Measurements from ENCODE around the gene PPP1R12A. TPM values are rescaled to one million over a fixed set of nuclear protein-coding genes. Genes with fewer than 3 reads are reported as not detected.

The PPP1R12A gene
- total and polyA plus RNA-seq, 12 donors = 11.5 to 73.5 (median 58.6) TPM

- intact Hi-C loops (cut with DNase I) = no loop called here
- no peaks in the 10 kb centered on the region for H3K27me3 ChIP-seq
- ATAC-seq (no peak), DNase-seq (no peak)
- H3K9me3 ChIP-seq = peaks cover 0 to 13% (median 0%) of the 10 kb centered on the region in 11 donors
- no peak overlapping the region for H3K4me3 ChIP-seq
- TF ChIP-seq CTCF (IDR thresholded peaks at IDR 0.05) = no peak
- H3K4me1 ChIP-seq = peaks cover 0 to 66% (median 40%) of the 10 kb centered on the region in 9 donors
- peaks cover 0 to 28% (median 0%) of the 10 kb centered on the region in 9 donors for H3K36me3 ChIP-seq
- 95 to 97% methylated on average over 5 of the region's 5 CpGs for WGBS, 2 donors
- H3K27ac ChIP-seq = no peak overlapping the region
Measured at GRCh38 chr12:79837575-79837974, 97.3 kb downstream of the PPP1R12A start.

GRCh38 chr12:79835377-79835843 is 99.5 kb downstream of the PPP1R12A start:
- Histone ChIP-seq H3K4me1 (peaks cover 0 to 69% (median 36%) of the 10 kb centered on the region in 9 donors), H3K4me3 (no peak overlapping the region), H3K9me3 (peaks cover 0 to 13% (median 0%) of the 10 kb centered on the region in 11 donors), H3K27ac (peak overlapping the region in 1 of 10 donors; percentile 18), H3K36me3 (peaks cover 0 to 47% (median 8%) of the 10 kb centered on the region in 9 donors), H3K27me3 (no peaks in the 10 kb centered on the region)
- ATAC-seq (peak in 4 of 8 donors; percentile 19 to 75 (median 51)), DNase-seq (no peak)
- intact Hi-C loops (cut with DNase I) = no loop called here
- no peak for TF ChIP-seq CTCF (IDR thresholded peaks at IDR 0.05)
- WGBS, 2 donors = 59 to 74% methylated on average over 2 of the region's 2 CpGs

- peaks cover 0 to 69% (median 39%) of the 10 kb centered on the region in 9 donors for H3K4me1 ChIP-seq
Measured at GRCh38 chr12:79834712-79835376, 100.1 kb downstream of the PPP1R12A start.

GRCh38 chr12:79830440-79830839 is 104.5 kb downstream of the PPP1R12A start:
- intact Hi-C loops (cut with DNase I) = no loop called here
- WGBS, 2 donors = 56 to 64% methylated on average over 2 of the region's 2 CpGs
- Histone ChIP-seq H3K4me1 (peaks cover 0 to 75% (median 35%) of the 10 kb centered on the region in 9 donors), H3K27me3 (no peaks in the 10 kb centered on the region), H3K27ac (no peak overlapping the region), H3K9me3 (no peaks in the 10 kb centered on the region), H3K36me3 (peaks cover 0 to 57% (median 8%) of the 10 kb centered on the region in 9 donors), H3K4me3 (no peak overlapping the region)
- ATAC-seq = no peak
- no peak for TF ChIP-seq CTCF (IDR thresholded peaks at IDR 0.05)
- DNase-seq = no peak

More at GRCh38 chr12:79834712-79835376, 100.1 kb downstream of the PPP1R12A start:
- intact Hi-C loops (cut with DNase I) = no loop called here
- peak overlapping the region in 1 of 10 donors; percentile 18 for H3K27ac ChIP-seq
- ATAC-seq (peak in 4 of 8 donors; percentile 17 to 44 (median 35)), DNase-seq (no peak)
- WGBS, 2 donors = 64 to 71% methylated on average over 3 of the region's 3 CpGs
- peaks cover 0 to 13% (median 0%) of the 10 kb centered on the region in 11 donors for H3K9me3 ChIP-seq
- H3K36me3 ChIP-seq = peaks cover 0 to 49% (median 8%) of the 10 kb centered on the region in 9 donors
- H3K4me3 ChIP-seq = no peak overlapping the region
- TF ChIP-seq CTCF (IDR thresholded peaks at IDR 0.05) = no peak
- no peaks in the 10 kb centered on the region for H3K27me3 ChIP-seq
